Lower lobe of right lung (tissue), 2 donors: ENCODE results near the gene UGT3A1. TPM values are rescaled to one million over a fixed set of nuclear protein-coding genes. Genes with fewer than 3 reads are reported as not detected.

ENCODE experiments used
- ATAC-seq, 2 donors: fragments of 200-7000 bp; cut with Tn5 transposase; one replicate each; pipeline ENCODE4 v1.9.1; 2020 to 2022; ENCODE audit warnings: mild to moderate bottlenecking in 2 of 2, moderate library complexity in 2 of 2
- DNase-seq: peaks from one replicate; pipeline ENCODE4 v3.0.0-alpha.2; 2020
- H3K27ac ChIP-seq: fragments of 200-600 bp; one replicate; pipeline ENCODE4 v1.8.0; 2022
- H3K27me3 ChIP-seq: fragments of 200-600 bp; one replicate; pipeline ENCODE4 v1.8.0; 2022; ENCODE audit warnings: low read depth
- H3K36me3 ChIP-seq: fragments of 200-600 bp; one replicate; pipeline ENCODE4 v1.8.0; 2022; ENCODE audit warnings: mild to moderate bottlenecking
- H3K4me1 ChIP-seq: fragments of 200-600 bp; one replicate; pipeline ENCODE4 v1.8.0; 2022
- H3K4me3 ChIP-seq: fragments of 200-600 bp; one replicate; pipeline ENCODE4 v1.8.0; 2022; ENCODE audit warnings: mild to moderate bottlenecking
- H3K9me3 ChIP-seq: fragments of 200-600 bp; one replicate; pipeline ENCODE4 v1.8.0; 2022
- CTCF ChIP-seq: fragments of 200-600 bp; IDR thresholded peaks from one replicate; pipeline ENCODE4 v1.8.0; 2022; ENCODE audit warnings: antibody characterized with exemption, mild to moderate bottlenecking
- intact Hi-C: fragments of 100-400 bp; cut with DNase I; formaldehyde crosslinking; loops from one replicate; pipeline ENCODE4 v1.11.0; 2022
- total RNA-seq: library from RNA; stranded (reverse); fragmentation: NEBNext Ultra II Directional; extraction: Animal tissue kit (Norgen Biotek cat#: 25700); gene quantifications from one replicate; pipeline ENCODE4 v1.2.1, GENCODE V29; 2021
- donor health status: DM: no; HTN: yes; CAD: no; lungs with severe emphysema.

The UGT3A1 gene
- total RNA-seq, 1 donor from 2014 or later: not detected

- H3K27me3 ChIP-seq: no peaks in the 10 kb centered on the region
- TF ChIP-seq CTCF: no peak
- H3K4me1 ChIP-seq: no peaks in the 10 kb centered on the region
- H3K9me3 ChIP-seq: no peaks in the 10 kb centered on the region
- no peak for ATAC-seq
- no peaks in the 10 kb centered on the region for H3K36me3 ChIP-seq
- no peak overlapping the region for H3K4me3 ChIP-seq
- DNase-seq: no peak
- intact Hi-C loops: no loop called here
- no peak overlapping the region for H3K27ac ChIP-seq
Measured at GRCh38 chr5:35960328-35960727, 30.9 kb downstream of the UGT3A1 start.

GRCh38 chr5:35956429-35956828, 34.8 kb downstream of the UGT3A1 start:
- Histone ChIP-seq H3K27ac (no peak overlapping the region), H3K4me3 (no peak overlapping the region), H3K27me3 (peaks cover 6% of the 10 kb centered on the region), H3K4me1 (no peaks in the 10 kb centered on the region), H3K9me3 (no peaks in the 10 kb centered on the region), H3K36me3 (no peaks in the 10 kb centered on the region)
- no peak for TF ChIP-seq CTCF
- ATAC-seq (no peak), DNase-seq (no peak)
- intact Hi-C loops: no loop called here

GRCh38 chr5:35954175-35954574, 37.0 kb downstream of the UGT3A1 start:
- H3K4me1 ChIP-seq: no peaks in the 10 kb centered on the region
- peaks cover 6% of the 10 kb centered on the region for H3K27me3 ChIP-seq
- H3K36me3 ChIP-seq: no peaks in the 10 kb centered on the region
- H3K27ac ChIP-seq: no peak overlapping the region
- TF ChIP-seq CTCF: no peak
- no peak for DNase-seq
- ATAC-seq: no peak
- H3K9me3 ChIP-seq: no peaks in the 10 kb centered on the region
- intact Hi-C loops: no loop called here
- H3K4me3 ChIP-seq: no peak overlapping the region

GRCh38 chr5:35947085-35947484, 44.1 kb downstream of the UGT3A1 start:
- H3K36me3 ChIP-seq: no peaks in the 10 kb centered on the region
- ATAC-seq: no peak
- no peak for TF ChIP-seq CTCF
- no peaks in the 10 kb centered on the region for H3K9me3 ChIP-seq
- H3K4me1 ChIP-seq: no peaks in the 10 kb centered on the region
- H3K27ac ChIP-seq: no peak overlapping the region
- intact Hi-C loops: no loop called here
- H3K27me3 ChIP-seq: no peaks in the 10 kb centered on the region
- H3K4me3 ChIP-seq: no peak overlapping the region
- DNase-seq: no peak

GRCh38 chr5:35939639-35940038, 51.6 kb downstream of the UGT3A1 start:
- Histone ChIP-seq H3K9me3 (no peaks in the 10 kb centered on the region), H3K27ac (no peak overlapping the region), H3K4me3 (no peak overlapping the region), H3K36me3 (no peaks in the 10 kb centered on the region), H3K4me1 (no peaks in the 10 kb centered on the region), H3K27me3 (no peaks in the 10 kb centered on the region)
- ATAC-seq: no peak
- intact Hi-C loops: no loop called here
- TF ChIP-seq CTCF: no peak
- no peak for DNase-seq
